Measurements from ENCODE around the gene LCLAT1. TPM values are rescaled to one million over a fixed set of nuclear protein-coding genes. Genes with fewer than 3 reads are reported as not detected.

Gene LCLAT1
- 7.7 and 18.0 TPM in 2 replicates for total RNA-seq

GRCh38 chr2:30447149-30448045, at the start of gene LCLAT1:
TSS of gene LCLAT1 (plus strand) at chr2:30447246. CDS start at chr2:30525591, 78,345 bp downstream.

Small RNA genes within 50 kb of the gene (small RNA-seq; reads per million reads assigned to genes)
- not detected for gene AC073255.1 (ENCODE audit: low replicate concordance)

Other genes with a start within 250 kb of the LCLAT1 start
- gene LBH, start 215.7 kb upstream of the LCLAT1 start, total RNA-seq = 2.4 and 15.9 TPM in 2 replicates

All from placental pericyte (primary cell).